Epithelial cell of esophagus (primary cell): ENCODE measurements around the gene ZNF516.

Experiments used
- DNase-seq: peaks from one replicate; pipeline ENCODE4 v3.0.0; 2010; ENCODE audit warnings: low read depth
- H3K4me3 ChIP-seq: 2 replicates; pipeline ENCODE4 v1.5.1; 2011; ENCODE audit warnings: mild to moderate bottlenecking, low read length, control low read depth
- CTCF ChIP-seq: IDR thresholded peaks from 2 replicates; pipeline ENCODE4 v1.5.1; 2011; ENCODE audit warnings: low read depth, mild to moderate bottlenecking, low read length, control low read depth, inconsistent platforms; ENCODE audit not compliant: insufficient read depth; ENCODE audit errors: missing control alignments

ZNF516 gene

GRCh38 chr18:76357585-76358260 is 137.3 kb downstream of the ZNF516 start:
- DNase-seq = no peak
- no peak for TF ChIP-seq CTCF
- no peak overlapping the region for H3K4me3 ChIP-seq

GRCh38 chr18:76357174-76357573 is 137.9 kb downstream of the ZNF516 start:
- no peak overlapping the region for H3K4me3 ChIP-seq
- no peak for TF ChIP-seq CTCF
- DNase-seq = no peak

GRCh38 chr18:76356666-76357065 is 138.4 kb downstream of the ZNF516 start:
- H3K4me3 ChIP-seq = no peak overlapping the region
- TF ChIP-seq CTCF = no peak
- no peak for DNase-seq

- peak; percentile 47 for DNase-seq
- no peak for TF ChIP-seq CTCF
- no peak overlapping the region for H3K4me3 ChIP-seq
Observed at GRCh38 chr18:76354348-76354747, 140.7 kb downstream of the ZNF516 start.

- H3K4me3 ChIP-seq = no peak overlapping the region
- no peak for DNase-seq
- no peak for TF ChIP-seq CTCF
Observed at GRCh38 chr18:76353500-76353899, 141.5 kb downstream of the ZNF516 start.

GRCh38 chr18:76353046-76353445 is 142.0 kb downstream of the ZNF516 start:
- TF ChIP-seq CTCF = no peak

GRCh38 chr18:76351961-76352581 is 143.0 kb downstream of the ZNF516 start:
- DNase-seq = no peak
- no peak for TF ChIP-seq CTCF
- no peak overlapping the region for H3K4me3 ChIP-seq

More at GRCh38 chr18:76353046-76353445, 142.0 kb downstream of the ZNF516 start:
- DNase-seq = no peak
- no peak overlapping the region for H3K4me3 ChIP-seq
